Upper lobe of right lung (tissue), 1 donor: ENCODE data around the gene ZDHHC18. TPM values are rescaled to one million over a fixed set of nuclear protein-coding genes. Genes with fewer than 3 reads are reported as not detected.

Experiments
- ATAC-seq: fragments of 200-7000 bp; cut with Tn5 transposase; one replicate; pipeline ENCODE4 v1.9.1; 2020; ENCODE audit warnings: mild to moderate bottlenecking, moderate library complexity
- DNase-seq: peaks from one replicate; pipeline ENCODE4 v3.0.0-alpha.2; 2020
- H3K27ac ChIP-seq: fragments of 200-600 bp; one replicate; pipeline ENCODE4 v1.8.0; 2022
- H3K27me3 ChIP-seq: fragments of 200-600 bp; one replicate; pipeline ENCODE4 v1.8.0; 2022; ENCODE audit warnings: mild to moderate bottlenecking
- H3K36me3 ChIP-seq: fragments of 200-600 bp; one replicate; pipeline ENCODE4 v1.8.0; 2022
- H3K4me1 ChIP-seq: fragments of 200-600 bp; one replicate; pipeline ENCODE4 v1.8.0; 2022
- H3K4me3 ChIP-seq: fragments of 200-600 bp; one replicate; pipeline ENCODE4 v1.8.0; 2022; ENCODE audit warnings: mild to moderate bottlenecking
- H3K9me3 ChIP-seq: fragments of 200-600 bp; one replicate; pipeline ENCODE4 v1.8.0; 2022
- intact Hi-C: fragments of 100-400 bp; cut with DNase I; formaldehyde crosslinking; loops from one replicate; pipeline ENCODE4 v1.11.0; 2022
- total RNA-seq: library from RNA; stranded (reverse); fragmentation: NEBNext Ultra II Directional; extraction: Animal tissue kit (Norgen Biotek cat#: 25700); gene quantifications from one replicate; pipeline ENCODE4 v1.2.1, GENCODE V29; 2021
- TF ChIP-seq, protein P1 (sequence below): fragments of 200-600 bp; IDR thresholded peaks from one replicate; pipeline ENCODE4 v1.8.0; 2022; ENCODE audit warnings: antibody characterized with exemption
- donor health status: DM: no; HTN: yes; CAD: no; lungs with severe emphysema.

ZDHHC18 gene
- total RNA-seq, 1 donor from 2014 or later: 26.2 TPM

DNA sequence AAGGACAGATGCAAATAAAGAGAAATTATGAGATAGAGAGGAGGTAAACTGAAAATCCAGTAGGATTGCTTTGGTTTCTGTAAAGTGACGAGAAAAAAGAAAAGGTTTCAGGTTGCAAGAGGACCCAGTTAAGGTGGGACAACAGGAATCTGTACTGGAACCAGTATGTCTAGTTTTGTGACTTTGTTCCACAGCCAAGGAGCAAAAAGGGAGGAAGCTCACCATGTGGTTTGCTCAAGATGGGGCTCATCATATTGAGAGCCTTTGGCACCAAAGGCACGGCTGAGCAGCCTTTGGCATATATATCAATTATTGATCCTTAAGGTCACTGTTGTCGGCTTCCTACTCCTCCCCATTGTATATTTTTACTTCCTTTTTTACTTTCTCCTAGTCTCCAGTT, 1.8 kb upstream of the ZDHHC18 start:
- TF ChIP-seq, protein P1, sequence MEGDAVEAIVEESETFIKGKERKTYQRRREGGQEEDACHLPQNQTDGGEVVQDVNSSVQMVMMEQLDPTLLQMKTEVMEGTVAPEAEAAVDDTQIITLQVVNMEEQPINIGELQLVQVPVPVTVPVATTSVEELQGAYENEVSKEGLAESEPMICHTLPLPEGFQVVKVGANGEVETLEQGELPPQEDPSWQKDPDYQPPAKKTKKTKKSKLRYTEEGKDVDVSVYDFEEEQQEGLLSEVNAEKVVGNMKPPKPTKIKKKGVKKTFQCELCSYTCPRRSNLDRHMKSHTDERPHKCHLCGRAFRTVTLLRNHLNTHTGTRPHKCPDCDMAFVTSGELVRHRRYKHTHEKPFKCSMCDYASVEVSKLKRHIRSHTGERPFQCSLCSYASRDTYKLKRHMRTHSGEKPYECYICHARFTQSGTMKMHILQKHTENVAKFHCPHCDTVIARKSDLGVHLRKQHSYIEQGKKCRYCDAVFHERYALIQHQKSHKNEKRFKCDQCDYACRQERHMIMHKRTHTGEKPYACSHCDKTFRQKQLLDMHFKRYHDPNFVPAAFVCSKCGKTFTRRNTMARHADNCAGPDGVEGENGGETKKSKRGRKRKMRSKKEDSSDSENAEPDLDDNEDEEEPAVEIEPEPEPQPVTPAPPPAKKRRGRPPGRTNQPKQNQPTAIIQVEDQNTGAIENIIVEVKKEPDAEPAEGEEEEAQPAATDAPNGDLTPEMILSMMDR: no peak
- intact Hi-C loops: no loop called here
- H3K4me3 ChIP-seq: no peak overlapping the region
- no peaks in the 10 kb centered on the region for H3K36me3 ChIP-seq
- H3K27me3 ChIP-seq: no peaks in the 10 kb centered on the region
- peaks cover 36% of the 10 kb centered on the region for H3K4me1 ChIP-seq
- H3K9me3 ChIP-seq: no peaks in the 10 kb centered on the region
- ATAC-seq: no peak
- H3K27ac ChIP-seq: no peak overlapping the region
- DNase-seq: no peak

DNA sequence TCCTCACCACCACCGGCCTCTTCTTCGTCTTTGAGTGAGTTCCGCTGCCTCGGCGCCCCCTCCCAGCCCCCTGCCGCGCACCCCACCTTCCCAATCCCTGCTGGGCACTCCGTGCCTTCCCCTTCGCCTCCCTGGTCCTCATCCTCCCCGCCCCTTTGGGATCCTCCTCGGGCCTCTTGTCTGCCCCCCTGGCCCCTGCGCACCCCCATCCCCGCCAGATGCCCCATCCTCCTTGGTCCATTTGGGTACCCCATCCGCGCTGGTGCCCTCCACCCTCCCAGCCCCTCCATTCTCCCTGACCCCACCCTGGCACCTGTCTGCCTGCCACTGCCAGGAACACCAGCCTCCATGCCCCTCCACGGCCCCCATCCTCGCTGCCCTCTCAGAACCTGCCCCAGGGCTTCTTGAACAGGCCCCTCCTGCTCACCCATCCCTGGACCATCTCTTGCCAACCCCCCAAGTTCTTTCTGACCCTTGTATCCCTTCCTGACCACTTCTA, 667 bp downstream of the ZDHHC18 start:
- intact Hi-C loops: no loop called here
- Histone ChIP-seq H3K9me3 (no peaks in the 10 kb centered on the region), H3K27me3 (no peaks in the 10 kb centered on the region), H3K4me3 (peak overlapping the region; percentile 67), H3K36me3 (peaks cover 2% of the 10 kb centered on the region), H3K4me1 (peaks cover 40% of the 10 kb centered on the region), H3K27ac (peak overlapping the region; percentile 73)
- DNase-seq (no peak), ATAC-seq (no peak)
- TF ChIP-seq, protein P1: no peak

- ATAC-seq (no peak), DNase-seq (no peak)
- intact Hi-C loops: no loop called here
These were observed 1.2 kb downstream of the ZDHHC18 start for GRCh38 chr1:26827663-26828062.

DNA sequence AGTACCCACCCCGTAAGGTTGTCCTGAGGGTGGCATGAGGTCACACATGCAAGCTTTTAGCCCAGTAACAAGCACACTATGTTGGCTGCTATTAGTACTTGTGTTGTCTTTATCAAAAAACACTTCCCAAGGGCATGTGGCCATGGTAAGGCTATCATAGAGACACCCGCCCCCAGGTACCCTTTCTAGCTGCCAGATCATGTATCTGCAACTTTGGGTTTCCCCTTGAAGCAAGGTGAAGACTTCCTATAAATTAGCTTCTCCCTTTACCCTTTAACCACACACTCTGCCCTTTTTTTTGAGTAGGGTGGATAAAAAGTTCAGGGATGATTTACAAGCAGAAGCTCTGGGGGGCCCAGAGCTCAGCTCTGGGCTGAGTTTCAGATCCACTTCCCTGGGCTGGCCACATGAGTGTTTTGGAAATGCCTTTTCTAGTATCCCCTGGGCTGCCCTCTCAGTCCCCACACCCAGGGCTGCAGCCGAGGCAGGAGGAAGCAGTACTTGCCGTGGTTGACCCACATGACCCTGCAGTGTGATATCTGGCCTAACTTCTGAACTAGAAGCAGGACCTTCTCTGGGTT, 2.0 kb downstream of the ZDHHC18 start:
- H3K27me3 ChIP-seq: no peaks in the 10 kb centered on the region
- ATAC-seq (peak; percentile 60), DNase-seq (peak; percentile 74)
- no peak overlapping the region for H3K4me3 ChIP-seq
- H3K36me3 ChIP-seq: peaks cover 16% of the 10 kb centered on the region
- H3K27ac ChIP-seq: peak overlapping the region; percentile 33
- no peaks in the 10 kb centered on the region for H3K9me3 ChIP-seq
- intact Hi-C loops: no loop called here
- peaks cover 40% of the 10 kb centered on the region for H3K4me1 ChIP-seq
- TF ChIP-seq, protein P1: no peak

More at GRCh38 chr1:26827663-26828062, 1.2 kb downstream of the ZDHHC18 start:
- Histone ChIP-seq H3K36me3 (peaks cover 7% of the 10 kb centered on the region), H3K4me3 (peak overlapping the region; percentile 67), H3K9me3 (no peaks in the 10 kb centered on the region), H3K27ac (peak overlapping the region; percentile 73), H3K27me3 (no peaks in the 10 kb centered on the region), H3K4me1 (peaks cover 40% of the 10 kb centered on the region)
- TF ChIP-seq, protein P1: no peak

- Histone ChIP-seq H3K36me3 (peaks cover 24% of the 10 kb centered on the region), H3K4me1 (peaks cover 40% of the 10 kb centered on the region), H3K27me3 (no peaks in the 10 kb centered on the region), H3K27ac (peak overlapping the region; percentile 33), H3K9me3 (no peaks in the 10 kb centered on the region), H3K4me3 (no peak overlapping the region)
- ATAC-seq (no peak), DNase-seq (no peak)
- intact Hi-C loops: no loop called here
- TF ChIP-seq, protein P1: no peak
These were observed 2.9 kb downstream of the ZDHHC18 start for GRCh38 chr1:26829184-26829911.
